Measurements from ENCODE around the gene SKIDA1. TPM values are rescaled to one million over a fixed set of nuclear protein-coding genes. Genes with fewer than 3 reads are reported as not detected.
"Not testable (repeated sequence)": the region's sequence is repeated elsewhere in the genome, so short reads cannot be mapped to it uniquely, and the experiment has no call there.

Gene SKIDA1
- 1 to 10 TPM in 1 of 3 donors, under 1 TPM in 2; 0.59 to 1.4 (median 0.98) TPM for total RNA-seq

GRCh38 chr10:21525367-21526187 is at the start of gene SKIDA1:
SKIDA1 (minus strand) TSS chr10:21525682; CDS start chr10:21517822, 7,860 bp downstream.
- intact Hi-C loops (cut with DNase I; ENCODE audit: low total_unique reads): no loop called here
- Histone ChIP-seq H3K36me3 (no peaks in the 10 kb centered on the region), H3K4me3 (peak within 1 kb of the TSS; percentile 64 to 77 (median 69)), H3K27me3 (peaks cover 0 to 6% of the 10 kb centered on the region in 2 donors), H3K4me1 (no peaks in the 10 kb centered on the region), H3K27ac (peak within 1 kb of the TSS; percentile 97 to 98), H3K9me3 (no peaks in the 10 kb centered on the region)
- TF ChIP-seq POLR2AphosphoS5 (IDR thresholded peaks at IDR 0.05): peak in 2 of 3 donors; percentile 23 to 37
- peak; percentile 25 for TF ChIP-seq POLR2A (IDR thresholded peaks at IDR 0.05)
- no peak for TF ChIP-seq CTCF (IDR thresholded peaks at IDR 0.05)
- DNase-seq (ENCODE audit: low spot score in 2 of 2): peak; percentile 80

GRCh38 chr10:21574514-21574913 is 49.0 kb upstream of the SKIDA1 start:
- DNase-seq (ENCODE audit: low spot score in 2 of 2); H3K27me3 ChIP-seq; H3K9me3 ChIP-seq; H3K4me3 ChIP-seq; H3K4me1 ChIP-seq; intact Hi-C loops (cut with DNase I; ENCODE audit: low total_unique reads); H3K36me3 ChIP-seq; H3K27ac ChIP-seq: not testable (repeated sequence)

GRCh38 chr10:21572578-21572977 is 47.1 kb upstream of the SKIDA1 start:
- Histone ChIP-seq H3K36me3 (no peaks in the 10 kb centered on the region), H3K27me3 (no peaks in the 10 kb centered on the region), H3K27ac (no peak overlapping the region), H3K4me1 (no peaks in the 10 kb centered on the region), H3K4me3 (no peak overlapping the region), H3K9me3 (no peaks in the 10 kb centered on the region)
- DNase-seq (ENCODE audit: low spot score in 2 of 2): no peak
- no peak for TF ChIP-seq POLR2A (IDR thresholded peaks at IDR 0.05)
- peak in 1 of 3 donors; percentile 20 for TF ChIP-seq POLR2AphosphoS5 (IDR thresholded peaks at IDR 0.05)
- TF ChIP-seq CTCF (IDR thresholded peaks at IDR 0.05): no peak
- intact Hi-C loops (cut with DNase I; ENCODE audit: low total_unique reads): no loop called here

GRCh38 chr10:21570761-21571521 is 45.5 kb upstream of the SKIDA1 start:
- H3K4me3 ChIP-seq: no peak overlapping the region
- no peaks in the 10 kb centered on the region for H3K36me3 ChIP-seq
- DNase-seq (ENCODE audit: low spot score in 2 of 2): no peak
- TF ChIP-seq POLR2AphosphoS5 (IDR thresholded peaks at IDR 0.05) (no peak), POLR2A (IDR thresholded peaks at IDR 0.05) (no peak), CTCF (IDR thresholded peaks at IDR 0.05) (no peak)
- no peaks in the 10 kb centered on the region for H3K9me3 ChIP-seq
- H3K27me3 ChIP-seq: no peaks in the 10 kb centered on the region
- no peak overlapping the region for H3K27ac ChIP-seq
- no peaks in the 10 kb centered on the region for H3K4me1 ChIP-seq
- intact Hi-C loops (cut with DNase I; ENCODE audit: low total_unique reads): no loop called here

- intact Hi-C loops (cut with DNase I; ENCODE audit: low total_unique reads); H3K4me3 ChIP-seq; H3K27ac ChIP-seq; H3K9me3 ChIP-seq; H3K27me3 ChIP-seq; DNase-seq (ENCODE audit: low spot score in 2 of 2); H3K4me1 ChIP-seq; H3K36me3 ChIP-seq: not testable (repeated sequence)
These were observed 33.5 kb upstream of the SKIDA1 start for GRCh38 chr10:21558984-21559383.

- no peak overlapping the region for H3K4me3 ChIP-seq
- H3K27ac ChIP-seq: no peak overlapping the region
- H3K9me3 ChIP-seq: no peaks in the 10 kb centered on the region
- no peaks in the 10 kb centered on the region for H3K27me3 ChIP-seq
- no peak for TF ChIP-seq POLR2AphosphoS5 (IDR thresholded peaks at IDR 0.05)
- no peak for TF ChIP-seq POLR2A (IDR thresholded peaks at IDR 0.05)
- no peak for TF ChIP-seq CTCF (IDR thresholded peaks at IDR 0.05)
- no peaks in the 10 kb centered on the region for H3K36me3 ChIP-seq
- intact Hi-C loops (cut with DNase I; ENCODE audit: low total_unique reads): no loop called here
- DNase-seq (ENCODE audit: low spot score in 2 of 2): no peak
- no peaks in the 10 kb centered on the region for H3K4me1 ChIP-seq
These were observed 31.0 kb upstream of the SKIDA1 start for GRCh38 chr10:21556527-21556926.

Measured in breast epithelium (tissue), 4 donors.